PC-9 (cell line): Measurements from ENCODE around the gene DENND2D. TPM values are rescaled to one million over a fixed set of nuclear protein-coding genes. Genes with fewer than 3 reads are reported as not detected.

Source experiments
- BruUV-seq: library from RNA; stranded (reverse); fragments of 400-500 nt; replicated peaks from 2 replicates; lab custom pipeline; 2021; lab: Mats Ljungman, UMichigan
- CTCF ChIA-PET: fragments of 300-600 bp; sonication (Branson Sonifier 250); formaldehyde crosslinking; loops from one replicate; lab custom pipeline; 2022; ENCODE audit warnings: antibody characterized with exemption; lab: Charles Lee
- POLR2A ChIA-PET: fragments of 300-600 bp; sonication (Branson Sonifier 250); formaldehyde crosslinking; loops from one replicate; lab custom pipeline; 2022; ENCODE audit warnings: antibody characterized with exemption; ENCODE audit not compliant: unreplicated experiment; lab: Charles Lee
- DNase-seq, 2 experiments: peaks; one replicate each; pipeline versions ENCODE4 v3.0.0 to v3.0.0-alpha.2; 2015 to 2022; ENCODE audit warnings: mixed read lengths in 1 of 2
- H2AFZ ChIP-seq: fragments of 200-600 bp; sonication (generic); 2 replicates; pipeline ENCODE4 v1.8.1; 2017; ENCODE audit warnings: antibody characterized with exemption
- H3F3A ChIP-seq: fragments of 200-600 bp; sonication (generic); 2 replicates; pipeline ENCODE4 v1.8.1; 2017; ENCODE audit warnings: antibody characterized with exemption, mild to moderate bottlenecking, low read depth; ENCODE audit not compliant: insufficient read depth
- H3K27ac ChIP-seq: fragments of 200-600 bp; sonication (generic); 2 replicates; pipeline ENCODE4 v1.6.1; 2016; ENCODE audit warnings: mixed run types
- H3K27me3 ChIP-seq: fragments of 200-600 bp; sonication (generic); 2 replicates; pipeline ENCODE4 v1.6.1; 2016; ENCODE audit warnings: low read depth, mixed run types; ENCODE audit not compliant: insufficient read depth
- H3K36me3 ChIP-seq: fragments of 200-600 bp; sonication (generic); 2 replicates; pipeline ENCODE4 v1.6.1; 2016; ENCODE audit warnings: low read depth, mixed run types
- H3K4me1 ChIP-seq: fragments of 200-600 bp; sonication (generic); replicated peaks from 2 replicates; pipeline ENCODE4 v1.6.1; 2016; ENCODE audit warnings: mixed run types; ENCODE audit not compliant: insufficient read depth
- H3K4me2 ChIP-seq: fragments of 200-600 bp; sonication (generic); 2 replicates; pipeline ENCODE4 v1.6.1; 2017; ENCODE audit warnings: mixed run types
- H3K4me3 ChIP-seq: fragments of 200-600 bp; sonication (generic); 2 replicates; pipeline ENCODE4 v1.6.1; 2016; ENCODE audit warnings: mixed run types
- H3K79me2 ChIP-seq: fragments of 200-600 bp; sonication (generic); 2 replicates; pipeline ENCODE4 v1.6.1; 2017; ENCODE audit warnings: low read depth, mixed run types
- H3K9me2 ChIP-seq: fragments of 200-600 bp; sonication (generic); 2 replicates; pipeline ENCODE4 v1.8.1; 2017; ENCODE audit warnings: mild to moderate bottlenecking; ENCODE audit not compliant: insufficient read depth
- H3K9me3 ChIP-seq: fragments of 200-600 bp; sonication (generic); 2 replicates; pipeline ENCODE4 v1.8.1; 2016; ENCODE audit warnings: low read depth; ENCODE audit not compliant: insufficient read depth
- H4K20me1 ChIP-seq: fragments of 200-600 bp; sonication (generic); 2 replicates; pipeline ENCODE4 v1.8.1; 2017; ENCODE audit not compliant: insufficient read depth
- CTCF ChIP-seq: fragments of 200-600 bp; sonication (generic); conservative IDR thresholded peaks from 2 replicates; pipeline ENCODE4 v1.6.1; 2017; ENCODE audit warnings: mixed run types, antibody characterized with exemption, mild to moderate bottlenecking, moderate library complexity
- EZH2 ChIP-seq: fragments of 200-600 bp; sonication (generic); IDR thresholded peaks from 2 replicates; pipeline ENCODE4 v1.8.0; 2017; ENCODE audit warnings: antibody characterized with exemption, low read depth
- intact Hi-C: fragments of 100-400 bp; cut with micrococcal nuclease; formaldehyde crosslinking; loops from one replicate; pipeline ENCODE4 v1.10.0; 2022; ENCODE audit not compliant: unreplicated experiment
- total RNA-seq: library from RNA; stranded (reverse); gene quantifications from 2 replicates; pipeline ENCODE4 v1.2.3, GENCODE V29; 2021

DENND2D gene
- total RNA-seq, 1 experiment from 2014 or later = 44.9 TPM

- Histone ChIP-seq H3K27me3 (no peaks in the 10 kb centered on the region), H3K9me3 (no peaks in the 10 kb centered on the region), H3K4me3 (no peak overlapping the region), H3F3A (peaks cover 23% of the 10 kb centered on the region), H4K20me1 (no peaks in the 10 kb centered on the region), H3K4me2 (peak overlapping the region; percentile 40), H3K79me2 (no peaks in the 10 kb centered on the region), H3K4me1 (peaks cover 44% of the 10 kb centered on the region), H3K9me2 (no peaks in the 10 kb centered on the region), H2AFZ (no peak overlapping the region), H3K27ac (peak overlapping the region; percentile 55), H3K36me3 (no peaks in the 10 kb centered on the region)
- TF ChIP-seq CTCF (no peak), EZH2 (no peak)
- intact Hi-C loops = no loop called here
- no TSS peak for BruUV-seq
- ChIA-PET CTCF (no interaction called here), POLR2A (no interaction called here)
- DNase-seq = peak in 1 of 2 experiments; percentile 68
Measured at GRCh38 chr1:111234866-111235265, 34.4 kb upstream of the DENND2D start.

- no peak overlapping the region for H3K4me3 ChIP-seq
- H3K27ac ChIP-seq = peak overlapping the region; percentile 55
- H3K4me2 ChIP-seq = peak overlapping the region; percentile 40
- H2AFZ ChIP-seq = peak overlapping the region; percentile 40; the same call in 1 of the 2 replicates
- no peaks in the 10 kb centered on the region for H3K9me3 ChIP-seq
- H3K27me3 ChIP-seq = no peaks in the 10 kb centered on the region
- H3K36me3 ChIP-seq = no peaks in the 10 kb centered on the region
- peak; percentile 40 to 83 for DNase-seq
- H3K79me2 ChIP-seq = no peaks in the 10 kb centered on the region
- H3K4me1 ChIP-seq = peaks cover 44% of the 10 kb centered on the region
- TF ChIP-seq EZH2 (no peak), CTCF (no peak)
- no peaks in the 10 kb centered on the region for H4K20me1 ChIP-seq
- H3F3A ChIP-seq = peaks cover 23% of the 10 kb centered on the region
- no TSS peak for BruUV-seq
- intact Hi-C loops = no loop called here
- POLR2A ChIA-PET = no interaction called here
- H3K9me2 ChIP-seq = no peaks in the 10 kb centered on the region
- CTCF ChIA-PET = no interaction called here
Measured at GRCh38 chr1:111234258-111234657, 33.8 kb upstream of the DENND2D start.

GRCh38 chr1:111232134-111232533 lies 31.7 kb upstream of the DENND2D start:
- ChIA-PET POLR2A (no interaction called here), CTCF (no interaction called here)
- H3K36me3 ChIP-seq = no peaks in the 10 kb centered on the region
- no peak overlapping the region for H3K4me2 ChIP-seq
- intact Hi-C loops = no loop called here
- BruUV-seq = no TSS peak
- H3K9me3 ChIP-seq = no peaks in the 10 kb centered on the region
- no peak overlapping the region for H3K4me3 ChIP-seq
- H2AFZ ChIP-seq = no peak overlapping the region
- no peak for DNase-seq
- H4K20me1 ChIP-seq = no peaks in the 10 kb centered on the region
- TF ChIP-seq EZH2 (no peak), CTCF (no peak)
- H3K9me2 ChIP-seq = no peaks in the 10 kb centered on the region
- peaks cover 50% of the 10 kb centered on the region for H3K4me1 ChIP-seq
- H3K79me2 ChIP-seq = no peaks in the 10 kb centered on the region
- no peaks in the 10 kb centered on the region for H3K27me3 ChIP-seq
- no peak overlapping the region for H3K27ac ChIP-seq
- peaks cover 29% of the 10 kb centered on the region for H3F3A ChIP-seq
